GM12891 (cell line): ENCODE results near the gene LEAP2.

Experiments used
- POLR2A ChIP-seq: IDR thresholded peaks from 2 replicates; pipeline ENCODE4 v1.6.1; 2011; ENCODE audit warnings: low read depth, low read length, control low read depth
- POLR2AphosphoS5 ChIP-seq: IDR thresholded peaks from 2 replicates; pipeline ENCODE4 v1.6.1; 2011; ENCODE audit warnings: low read depth, low read length, control low read depth
- POU2F2 ChIP-seq: IDR thresholded peaks from 2 replicates; pipeline ENCODE4 v1.6.1; 2011; ENCODE audit warnings: low read depth, mild to moderate bottlenecking, control low read depth, low read length, moderate library complexity
- SPI1 ChIP-seq: IDR thresholded peaks from 2 replicates; pipeline ENCODE4 v1.6.1; 2011; ENCODE audit warnings: low read depth, low read length, control low read depth
- TAF1 ChIP-seq: IDR thresholded peaks from 2 replicates; pipeline ENCODE4 v1.6.1; 2011; ENCODE audit warnings: low read depth, low read length, control low read depth

GRCh38 chr5:132832612-132833011 lies 40.9 kb upstream of the LEAP2 start:
- no peak for TF ChIP-seq TAF1
- TF ChIP-seq POLR2A = no peak
- TF ChIP-seq POLR2AphosphoS5 = no peak
- TF ChIP-seq POU2F2 = no peak
- no peak for TF ChIP-seq SPI1
